ENCODE results near the gene TP53RK.

Gene TP53RK

DNA sequence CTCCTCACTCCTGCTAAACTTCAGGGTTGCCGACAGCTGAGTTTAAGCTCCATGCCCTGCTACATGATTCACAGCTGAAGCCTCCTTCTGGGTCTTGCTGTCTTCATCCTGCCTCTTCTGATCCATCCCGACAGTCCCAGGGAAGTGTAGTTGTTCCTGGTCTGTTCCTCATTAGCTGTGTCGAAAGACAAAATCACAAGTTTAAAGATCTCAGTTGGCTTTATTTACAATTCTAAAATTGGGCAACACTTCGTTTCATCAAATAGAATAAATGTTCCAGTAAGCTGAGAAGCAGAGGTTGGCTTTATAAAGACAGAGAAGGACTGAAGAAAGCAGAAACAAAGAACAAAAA is 16.1 kb upstream of the TP53RK start:
- DNase-seq: no peak

DNA sequence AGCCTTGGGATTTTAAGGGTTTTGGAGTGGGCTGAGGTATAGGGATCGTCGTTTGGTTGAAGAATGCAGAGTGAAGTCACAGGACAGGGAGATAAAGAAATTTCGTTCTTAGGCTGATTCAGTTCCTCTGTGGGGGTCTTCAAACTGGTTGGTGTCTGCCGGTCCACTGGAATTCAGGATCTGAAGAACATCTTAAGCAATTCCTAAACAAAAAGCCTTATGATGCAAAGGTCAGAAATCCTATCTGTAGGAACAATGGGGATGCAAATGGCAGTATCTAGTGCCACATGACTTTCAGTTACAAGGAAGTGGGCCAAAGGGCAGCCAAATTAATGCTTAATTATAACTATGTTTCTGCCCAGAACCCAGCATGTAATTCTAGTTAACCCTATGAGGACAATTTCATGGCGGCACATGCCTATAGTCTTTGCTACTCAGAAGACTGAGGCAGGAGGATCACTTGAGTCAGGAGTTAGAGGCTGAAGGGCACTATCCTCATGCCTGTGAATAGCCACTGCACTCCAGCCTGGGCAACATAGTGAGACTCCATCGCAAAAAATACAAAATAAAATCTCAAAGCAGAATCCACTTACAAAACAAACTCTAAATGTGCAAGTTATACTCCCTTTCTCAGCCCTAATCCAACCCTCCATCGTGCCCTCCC is 15.6 kb upstream of the TP53RK start:
- DNase-seq: no peak

DNA sequence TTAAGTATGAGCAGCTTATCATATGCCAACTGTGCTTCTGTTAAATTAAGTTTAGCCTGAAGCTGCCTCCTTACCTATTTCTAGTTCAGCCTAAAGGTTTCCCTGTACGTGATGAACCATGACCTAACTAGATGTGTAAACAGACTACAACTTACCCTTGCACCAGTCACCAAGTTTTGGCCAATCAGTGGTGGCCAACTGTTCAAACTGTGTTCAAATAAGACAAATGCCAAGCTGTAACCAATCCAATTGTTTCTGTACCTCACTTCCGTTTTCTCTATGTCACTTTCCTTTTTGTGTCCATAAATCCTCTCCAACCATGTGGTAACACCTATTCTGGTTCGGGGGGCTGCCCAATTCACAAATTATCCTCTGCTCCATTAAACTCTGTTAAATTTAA is 14.2 kb upstream of the TP53RK start:
- DNase-seq: no peak

DNA sequence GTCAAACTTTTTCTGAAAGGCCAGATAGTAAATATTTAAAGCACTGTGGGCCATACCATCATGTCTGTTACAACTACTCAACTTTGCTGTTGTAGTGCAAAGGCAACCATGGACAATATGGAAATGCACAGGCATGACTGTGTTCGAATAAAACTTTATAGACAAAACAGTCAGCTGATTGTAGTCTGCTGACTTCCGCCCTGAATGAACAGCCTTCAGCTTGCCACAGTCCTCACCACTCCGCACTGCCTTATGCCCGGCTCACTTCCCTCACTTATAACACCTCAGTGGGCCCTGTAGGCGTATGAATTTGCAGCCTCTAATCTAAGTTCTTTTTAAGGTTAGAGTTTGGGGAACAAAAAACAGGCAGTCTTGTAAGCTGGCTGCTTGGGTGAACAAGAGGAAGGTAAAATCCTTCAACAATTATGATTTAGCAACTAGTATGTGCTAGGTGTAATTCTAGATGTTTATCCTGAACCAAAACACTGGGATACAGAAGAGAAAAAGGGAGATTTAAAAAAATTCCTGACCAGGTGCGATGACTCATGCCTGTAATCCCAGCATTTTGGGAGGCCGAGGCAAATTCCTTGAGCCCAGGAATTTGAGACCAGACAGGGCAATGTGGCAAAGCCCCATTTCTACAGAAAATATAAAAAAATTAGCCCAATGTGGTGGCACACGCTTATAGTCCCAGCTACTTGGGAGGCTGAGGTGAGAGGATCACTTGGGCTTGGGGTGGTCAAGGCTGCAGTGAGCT is 13.4 kb upstream of the TP53RK start:
- no peak for DNase-seq

DNA sequence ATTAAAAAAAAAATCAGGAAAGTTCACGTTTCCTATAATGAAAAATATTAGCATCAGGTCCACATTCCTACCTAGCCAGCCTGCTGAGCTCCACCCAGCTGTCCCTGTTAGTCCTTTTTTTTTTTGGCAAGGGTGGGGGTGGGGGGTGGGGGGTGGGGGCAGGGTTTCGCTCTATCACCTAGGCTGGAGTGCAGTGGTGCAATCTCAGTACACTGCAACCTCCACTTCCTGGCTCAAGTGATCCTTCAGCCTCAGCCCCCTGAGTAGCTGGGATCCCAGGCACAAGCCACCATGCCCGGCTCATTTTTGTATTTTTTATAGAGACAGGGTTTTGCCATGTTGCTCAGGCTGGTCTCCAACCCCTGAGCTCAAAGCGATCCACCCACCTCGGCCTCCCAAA is 12.7 kb upstream of the TP53RK start:
- no peak for DNase-seq

DNA sequence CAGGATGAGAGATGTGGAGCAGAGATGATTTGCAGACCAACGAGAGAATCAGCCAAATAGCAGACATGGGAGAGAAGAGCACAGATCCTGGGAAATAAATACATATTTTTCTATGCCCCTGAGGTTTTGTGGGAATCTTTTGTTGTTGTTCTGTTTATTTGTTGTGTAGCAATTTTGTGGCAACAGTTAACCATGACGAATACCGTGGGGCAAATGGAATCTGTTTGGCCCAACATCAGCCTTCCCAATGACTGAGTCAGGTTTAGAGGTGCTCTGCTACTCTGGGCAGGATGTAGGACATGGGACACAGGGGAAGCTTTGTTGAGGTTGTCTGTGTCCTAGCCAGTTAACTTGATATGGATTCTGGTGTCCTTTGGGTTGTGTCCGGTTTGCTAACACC is 12.3 kb upstream of the TP53RK start:
- no peak for DNase-seq

DNA sequence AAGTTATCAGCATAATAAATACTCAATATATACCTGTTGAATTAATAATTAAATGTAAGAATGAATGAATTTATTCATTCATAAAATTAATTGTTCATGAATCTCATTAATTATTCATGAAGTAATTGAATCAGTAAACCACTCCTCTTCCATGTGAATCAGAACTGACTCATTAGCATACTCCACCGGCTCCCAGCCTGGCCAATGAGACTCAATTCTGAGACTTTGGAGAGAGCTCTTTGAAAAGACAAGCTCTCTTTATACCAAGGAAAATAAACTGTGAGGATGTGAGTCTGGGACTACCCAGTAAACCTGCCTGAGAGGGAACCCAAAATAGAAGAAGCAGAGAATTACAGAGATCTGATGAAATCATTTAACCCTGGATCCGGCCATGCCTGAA is 11.8 kb upstream of the TP53RK start:
- no peak for DNase-seq

DNA sequence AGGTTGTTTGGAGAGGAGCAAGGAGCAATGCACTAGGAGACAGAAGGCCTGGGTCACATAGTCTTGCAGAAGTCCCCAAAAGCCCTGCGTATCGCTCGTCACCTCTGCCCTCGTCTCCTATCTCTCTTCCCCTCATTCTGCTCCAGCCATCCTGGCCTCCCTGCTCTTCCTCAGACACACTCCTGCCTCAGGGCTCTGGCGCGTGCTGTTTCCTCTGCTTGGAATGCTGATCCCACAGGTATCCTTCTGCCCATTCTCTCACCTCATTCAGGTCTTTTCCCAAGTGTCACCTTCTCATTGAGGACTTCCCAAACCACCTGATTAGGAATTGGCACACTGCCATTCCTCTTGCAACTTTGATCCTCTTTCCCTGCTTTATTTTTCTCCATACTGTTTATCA is 11.2 kb upstream of the TP53RK start:
- no peak for DNase-seq

DNA sequence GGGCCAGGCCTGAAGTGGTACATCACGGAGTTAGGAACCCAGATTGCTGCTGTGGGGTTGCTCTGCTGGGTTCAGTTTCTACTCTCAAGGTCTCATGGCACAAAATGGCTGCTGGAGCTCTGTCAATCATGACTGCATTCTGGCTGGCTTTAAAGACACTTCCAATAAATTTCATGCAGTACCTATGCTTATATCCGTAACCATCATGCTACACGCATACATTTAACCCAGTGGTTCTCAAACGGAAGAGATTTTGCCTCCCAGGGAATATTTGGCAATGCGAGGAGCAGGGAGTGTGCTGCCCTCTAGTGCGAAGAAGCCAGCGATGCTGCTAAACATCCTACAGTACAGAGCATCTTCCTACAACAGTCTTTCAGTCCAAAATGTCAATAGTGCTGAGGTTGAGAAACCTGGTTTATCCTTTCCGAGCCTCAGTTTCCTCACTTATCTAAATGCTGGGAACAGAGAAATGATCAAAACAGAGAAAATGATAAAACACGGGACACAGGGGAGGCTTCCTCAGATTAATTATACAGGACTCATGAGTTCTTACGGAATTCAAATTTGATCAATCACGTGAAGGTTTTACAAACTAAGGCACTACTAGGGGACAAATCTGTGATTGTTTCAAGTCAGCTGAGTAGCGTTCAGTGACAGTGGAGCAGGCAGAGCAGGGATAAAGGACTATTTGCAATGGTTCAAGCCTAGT is 10.6 kb upstream of the TP53RK start:
- no peak for DNase-seq

DNA sequence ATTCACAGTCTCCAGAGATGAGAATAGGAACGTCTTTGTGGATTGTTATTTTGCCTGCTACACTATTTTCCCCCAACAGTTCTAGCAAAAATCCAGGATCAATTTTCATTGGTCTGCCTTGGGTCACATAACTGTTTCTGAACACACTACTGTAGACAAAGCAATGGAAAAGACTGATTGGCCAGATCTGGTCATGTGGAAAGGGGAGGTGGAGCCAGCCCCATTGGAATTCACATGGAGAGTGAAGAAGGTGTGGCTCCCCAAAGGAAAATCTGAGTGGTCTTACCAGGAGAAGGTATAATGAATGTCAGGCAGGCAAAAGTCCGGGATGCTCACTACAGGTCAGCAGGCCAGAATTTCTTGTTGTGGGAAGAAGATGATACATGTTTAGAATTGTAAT is 9.5 kb upstream of the TP53RK start:
- no peak for DNase-seq

DNA sequence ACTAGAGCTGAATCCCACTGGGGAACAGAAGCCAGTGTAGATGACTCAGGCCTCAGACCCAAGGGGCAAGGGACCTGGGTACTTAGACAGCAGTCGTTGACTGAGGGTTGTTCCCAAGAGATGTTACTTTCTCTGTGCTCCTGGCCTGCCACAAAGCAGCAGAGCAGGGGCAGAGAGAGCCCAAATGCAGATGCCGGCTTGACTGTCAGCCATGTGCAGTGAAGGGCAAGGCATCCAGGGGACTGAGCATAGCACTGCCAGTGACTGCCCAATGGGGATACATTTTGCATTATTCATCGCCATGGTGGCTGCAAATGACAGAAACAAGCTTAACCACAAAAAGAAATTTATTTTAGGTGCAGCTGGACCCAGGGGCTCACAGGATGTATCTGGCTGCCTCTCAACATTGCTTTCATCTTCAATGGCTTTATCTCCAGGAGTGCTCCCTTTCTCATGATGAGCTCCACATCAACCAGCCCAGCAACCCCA is 7.6 kb upstream of the TP53RK start:
- DNase-seq: no peak

DNA sequence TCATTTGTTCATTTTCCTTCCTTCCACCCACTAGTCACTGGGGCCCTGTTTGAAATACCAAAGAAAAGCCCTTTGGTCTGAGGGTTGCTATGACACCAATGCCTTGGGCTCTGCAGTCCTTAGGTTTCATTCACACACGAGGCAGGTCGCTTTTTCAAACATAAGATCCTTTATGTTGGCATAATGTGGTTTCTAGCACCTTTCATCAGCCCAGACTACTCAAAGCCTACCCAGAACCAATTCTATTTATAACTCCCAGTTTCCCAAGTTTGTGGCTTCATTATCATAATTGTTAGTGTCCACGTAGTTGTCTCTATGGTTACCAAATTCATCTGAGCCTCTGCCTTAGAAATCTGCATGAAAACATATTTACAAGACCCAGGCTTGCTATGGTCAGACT is 6.6 kb upstream of the TP53RK start:
- no peak for DNase-seq

DNA sequence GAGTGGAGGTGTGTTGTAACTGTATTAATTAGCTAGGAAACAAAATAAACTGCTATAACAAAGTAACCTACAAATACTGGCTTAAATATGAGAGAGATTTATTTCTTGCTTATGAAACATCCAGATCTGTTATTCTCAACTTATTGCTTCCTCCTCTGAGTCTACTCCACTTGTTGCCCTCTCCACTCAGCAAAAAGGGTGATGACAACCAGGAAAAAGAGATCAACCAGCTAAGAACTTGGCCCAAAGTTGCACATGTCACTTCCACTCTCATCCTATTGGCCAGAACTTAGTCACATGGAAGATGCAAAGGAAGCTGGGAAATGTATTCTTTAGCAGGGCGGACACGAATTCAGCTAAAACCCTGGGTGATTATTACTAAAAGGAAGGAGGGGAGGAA is 5.2 kb upstream of the TP53RK start:
- DNase-seq: no peak

DNA sequence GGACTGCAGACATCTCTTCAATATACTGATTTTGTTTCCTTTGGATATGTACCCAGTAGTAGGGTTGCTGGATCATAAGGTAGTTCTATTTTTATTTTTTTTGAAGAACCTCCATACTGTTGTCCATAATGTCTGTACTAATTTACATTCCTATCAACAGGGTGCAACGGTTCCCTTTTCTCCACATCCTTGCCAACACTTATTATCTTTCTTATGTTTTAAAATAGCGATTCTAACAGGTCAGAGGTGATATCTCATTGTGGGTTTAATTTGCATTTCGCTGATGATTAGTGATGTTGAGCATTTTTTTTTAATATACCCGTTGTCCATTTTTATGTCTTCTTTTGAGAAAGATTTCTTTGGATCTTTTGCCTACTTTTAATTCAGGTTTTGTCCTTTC is 2.0 kb upstream of the TP53RK start:
- DNase-seq: no peak

DNA sequence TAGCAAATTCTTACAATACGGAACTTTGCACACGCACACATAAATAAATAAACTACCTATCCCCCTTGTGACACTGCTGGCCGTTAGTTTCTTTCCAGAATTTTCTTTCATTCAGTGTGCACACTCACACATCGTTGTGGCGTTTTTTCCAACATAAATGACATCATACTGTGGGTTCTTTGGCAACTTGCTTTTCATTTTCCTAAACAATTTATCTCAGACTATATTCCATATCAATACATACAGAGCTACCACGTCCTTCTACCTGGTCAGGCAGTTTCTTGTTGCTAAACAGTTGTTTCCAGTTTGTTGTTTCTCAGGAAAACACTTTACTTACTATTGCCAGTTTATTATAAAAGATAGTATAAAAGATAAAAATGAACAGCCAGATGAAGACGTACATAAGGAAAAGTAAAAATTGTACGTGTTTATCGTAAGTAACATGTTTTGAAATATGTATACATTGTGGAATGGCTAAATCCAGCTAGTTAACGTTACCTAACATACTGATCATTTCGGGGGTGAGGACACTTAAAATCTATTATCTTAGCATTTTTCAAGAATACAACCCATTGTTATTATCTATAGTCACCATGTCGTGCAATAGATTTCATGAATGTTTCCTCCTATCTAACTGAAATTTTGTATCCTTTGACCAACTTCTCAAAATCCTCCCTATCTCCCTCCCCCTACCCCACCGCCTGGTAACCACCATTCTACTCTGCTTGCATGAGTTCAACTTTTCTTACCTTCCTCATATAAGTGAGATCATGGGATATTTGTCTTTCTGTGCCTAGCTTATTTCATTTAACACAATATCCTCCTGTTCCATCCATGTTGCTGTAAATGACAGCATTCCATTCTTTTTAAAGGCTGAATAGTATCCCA is 1.2 kb upstream of the TP53RK start:
- no peak for DNase-seq

DNA sequence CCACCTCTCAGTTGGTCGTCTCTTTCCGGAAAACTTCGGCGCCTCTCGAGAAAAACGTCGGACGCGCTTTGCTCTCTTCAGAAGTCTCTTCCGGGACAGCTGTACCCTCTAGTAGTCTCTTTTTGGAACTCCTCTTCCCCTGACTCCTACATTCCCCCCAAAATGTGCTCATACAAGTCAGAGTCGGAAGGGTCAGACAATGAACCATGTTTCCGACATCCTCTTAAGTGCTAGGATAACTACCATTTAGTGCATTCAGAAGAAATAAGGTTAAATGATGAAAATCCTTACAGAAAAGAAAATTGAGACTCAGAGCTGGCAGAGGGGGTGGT is 476 bp upstream of the TP53RK start:
- no peak for DNase-seq

DNA sequence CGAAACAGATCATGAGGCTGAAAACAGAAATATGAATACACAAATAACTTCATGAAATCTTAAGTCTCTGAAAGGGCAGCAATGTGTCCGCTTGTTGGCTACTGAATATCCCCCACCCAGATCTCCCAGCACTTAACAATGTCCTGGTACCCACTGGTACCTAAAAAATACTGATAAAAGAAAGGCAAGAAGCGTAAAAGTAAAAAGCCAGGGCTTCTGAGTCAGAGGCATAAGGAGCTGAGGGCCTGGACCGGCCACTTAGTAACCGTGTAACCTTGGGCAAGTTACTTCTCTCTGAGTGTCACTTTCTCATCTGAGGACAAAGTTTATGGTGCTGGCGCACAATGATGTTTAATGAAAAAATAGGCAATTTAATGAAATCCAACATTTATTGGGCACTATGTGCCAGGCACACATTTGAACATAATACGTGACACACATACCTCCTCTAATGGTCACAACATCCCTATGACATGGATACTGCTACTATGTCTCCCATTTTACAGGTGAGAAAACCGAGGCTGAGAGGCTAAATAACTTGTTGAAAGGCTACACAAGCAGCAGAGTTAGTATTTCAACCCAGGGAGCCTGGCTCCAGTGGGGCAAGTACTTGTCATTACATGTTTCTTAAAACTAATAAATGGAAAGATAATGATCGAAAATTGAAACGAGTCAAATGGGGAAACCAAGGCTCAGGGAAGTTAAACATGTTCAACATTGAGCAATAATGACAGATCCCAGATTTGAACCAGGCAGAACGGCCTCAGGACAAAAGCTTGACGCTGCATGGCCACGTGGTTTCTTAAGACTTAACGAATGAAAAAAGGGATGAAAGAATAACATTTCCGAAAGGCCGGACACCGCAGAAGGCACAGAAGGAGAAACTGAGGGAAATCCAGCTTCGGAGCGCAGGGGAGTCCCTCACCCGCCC is 828 bp downstream of the TP53RK start:
- DNase-seq: no peak

DNA sequence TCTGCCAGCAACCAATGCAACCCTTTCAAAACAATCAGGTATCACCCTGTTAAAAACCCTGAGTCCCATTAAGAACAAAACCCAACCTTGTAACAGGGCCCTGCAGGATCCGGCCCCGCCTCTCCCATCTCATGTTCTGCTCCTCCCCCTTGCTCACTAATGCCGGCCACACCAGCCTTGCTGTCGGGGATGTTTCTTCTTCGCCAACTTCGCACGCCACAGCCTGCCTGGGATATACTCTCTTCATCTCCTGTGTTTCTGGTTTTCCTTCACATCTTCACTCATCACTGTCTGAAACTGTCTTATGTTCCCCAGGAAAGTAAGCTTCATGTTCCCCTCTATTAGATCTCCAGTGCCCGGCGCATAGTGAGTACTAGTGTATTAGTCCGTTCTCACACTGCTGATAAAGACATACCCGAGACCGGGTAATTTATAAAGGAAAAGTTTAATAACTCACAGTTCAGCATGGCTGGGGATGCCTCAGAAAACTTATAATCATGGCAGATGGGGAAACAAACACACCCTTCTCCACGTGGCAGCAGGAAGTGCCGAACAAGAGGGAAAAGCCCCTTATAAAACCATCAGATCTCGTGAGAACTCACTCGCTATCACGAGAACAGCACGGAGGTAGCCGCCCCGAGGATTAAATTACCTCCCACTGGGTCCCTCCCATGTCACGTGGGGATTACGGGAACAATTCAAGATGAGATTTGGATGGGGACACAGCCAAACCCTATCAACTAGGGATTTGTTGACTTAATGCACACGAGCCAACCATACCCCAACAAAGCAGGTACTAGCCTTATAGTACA is 5.1 kb downstream of the TP53RK start:
- no peak for DNase-seq

DNA sequence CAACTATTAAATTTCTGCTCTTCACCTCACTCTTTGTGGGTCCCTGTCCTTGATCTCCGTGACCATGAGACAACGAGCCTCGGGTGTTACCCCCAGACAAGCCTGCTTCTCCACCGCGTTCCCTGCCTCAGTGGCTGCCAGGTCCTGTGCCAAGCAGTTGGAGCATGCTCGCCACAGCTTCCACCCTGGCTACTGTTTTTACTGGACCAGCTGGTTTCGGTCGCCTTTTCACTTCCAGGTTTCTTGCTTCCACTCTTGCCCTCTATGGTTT is 5.6 kb downstream of the TP53RK start:
- no peak for DNase-seq

DNA sequence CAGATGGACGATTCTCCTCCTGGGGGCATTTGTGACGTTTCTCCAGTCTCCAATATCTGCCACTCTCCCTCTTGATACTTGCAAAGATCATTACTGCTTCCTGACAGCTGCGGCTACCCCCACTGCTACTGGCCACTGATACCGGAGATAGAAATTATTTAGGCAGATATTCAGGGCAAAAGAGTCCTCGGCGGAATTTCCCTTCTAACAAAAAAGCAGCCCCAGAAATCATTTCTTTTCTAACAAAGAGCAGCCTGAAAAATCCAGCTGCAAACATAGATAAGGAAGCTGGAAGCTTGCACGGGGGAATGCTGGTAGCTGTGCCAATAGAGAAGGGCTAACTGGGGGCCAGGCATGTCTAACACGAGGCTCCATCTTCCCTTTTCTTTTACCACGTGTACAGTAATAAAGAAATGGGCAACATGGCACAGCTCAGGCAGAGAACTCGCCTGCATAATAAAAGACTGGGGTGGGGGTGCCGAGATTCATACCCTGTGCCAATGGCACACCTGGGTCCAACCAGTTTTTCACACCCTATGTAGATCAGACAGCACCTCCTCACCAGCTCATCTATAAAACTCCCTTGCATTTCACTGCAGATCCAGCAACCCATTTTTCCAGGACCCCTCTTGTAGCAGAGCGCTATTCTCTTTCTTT is 6.1 kb downstream of the TP53RK start:
- DNase-seq: no peak
